LNCaP clone FGC (cell line): Measurements from ENCODE around the gene TBK1.

ENCODE experiments used
- DNase-seq: peaks from one replicate; pipeline ENCODE4 v3.0.0-alpha.2; 2011; ENCODE audit warnings: low read depth
- H3K4me3 ChIP-seq: 2 replicates; pipeline ENCODE4 v1.5.1; 2011; ENCODE audit warnings: mild to moderate bottlenecking, low read depth, low read length, control low read depth
- CTCF ChIP-seq: IDR thresholded peaks from 2 replicates; pipeline ENCODE4 v1.5.1; 2012; ENCODE audit warnings: mild to moderate bottlenecking; ENCODE audit not compliant: control insufficient read depth, insufficient read depth; ENCODE audit errors: extremely low read depth

The TBK1 gene

GRCh38 chr12:64431791-64432190 lies 20.1 kb upstream of the TBK1 start:
- no peak for DNase-seq
- TF ChIP-seq CTCF, result no peak
- H3K4me3 ChIP-seq, result no peak overlapping the region

GRCh38 chr12:64433915-64434314 lies 18.0 kb upstream of the TBK1 start:
- TF ChIP-seq CTCF, result no peak
- no peak for DNase-seq
- H3K4me3 ChIP-seq, result no peak overlapping the region

- TF ChIP-seq CTCF, result no peak
- no peak overlapping the region for H3K4me3 ChIP-seq
- DNase-seq, result no peak
Observed at GRCh38 chr12:64440100-64440499, 11.8 kb upstream of the TBK1 start.

- no peak for TF ChIP-seq CTCF
- H3K4me3 ChIP-seq, result no peak overlapping the region
- DNase-seq, result no peak
Observed at GRCh38 chr12:64445490-64445889, 6.4 kb upstream of the TBK1 start.

GRCh38 chr12:64446295-64446694 lies 5.6 kb upstream of the TBK1 start:
- no peak for DNase-seq
- no peak for TF ChIP-seq CTCF
- no peak overlapping the region for H3K4me3 ChIP-seq

- no peak for TF ChIP-seq CTCF
- DNase-seq, result no peak
- H3K4me3 ChIP-seq, result no peak overlapping the region
Observed at GRCh38 chr12:64450057-64450640, 1.8 kb upstream of the TBK1 start.
